Activated gamma-delta T cell (primary cell): ENCODE results near the gene SLC25A24.

ENCODE experiments used
- DNase-seq: peaks from one replicate; lab custom pipeline; 2025; lab: John Stamatoyannopoulos, UW

The SLC25A24 gene

DNA sequence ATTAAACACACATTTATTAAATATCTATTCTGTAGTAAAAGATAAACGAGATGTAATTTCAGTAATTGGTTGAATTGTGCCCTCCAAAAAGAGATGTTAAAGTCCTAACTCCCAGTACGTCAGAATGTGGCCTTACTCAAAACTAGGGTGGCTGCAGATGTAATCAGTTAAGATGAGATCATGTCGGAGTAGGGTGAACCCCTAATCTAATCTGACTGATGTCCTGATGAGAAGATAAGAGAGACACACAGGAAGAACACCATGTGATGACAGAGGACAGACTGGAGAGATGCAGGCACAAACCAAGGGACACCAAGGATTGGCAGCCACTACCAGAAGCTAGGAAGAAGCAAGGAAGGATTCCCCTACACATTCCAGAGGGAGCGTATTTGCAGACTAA lies 104.1 kb downstream of the SLC25A24 start:
- DNase-seq, result no peak

- no peak for DNase-seq
Measured at GRCh38 chr1:108089477-108089876, 110.7 kb downstream of the SLC25A24 start.

DNA sequence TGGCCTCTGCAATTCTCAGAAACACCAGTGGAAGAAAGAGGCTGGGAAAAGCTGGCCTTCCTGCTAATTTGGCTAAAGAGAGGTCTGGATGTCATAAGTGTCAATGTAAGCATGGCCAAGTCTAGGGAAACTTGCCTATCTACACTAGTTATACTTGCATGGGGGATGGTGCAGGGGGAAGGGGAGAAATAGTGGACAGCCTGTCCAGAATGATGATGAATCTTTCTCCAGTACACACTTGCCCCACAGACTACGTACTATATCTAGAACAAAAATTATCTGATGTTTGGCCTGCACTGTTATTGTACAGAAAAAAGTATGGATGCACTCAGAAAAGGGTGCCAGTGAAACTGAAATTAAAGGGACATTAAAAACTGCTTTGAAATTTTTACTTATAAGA lies 114.5 kb downstream of the SLC25A24 start:
- DNase-seq, result no peak

DNA sequence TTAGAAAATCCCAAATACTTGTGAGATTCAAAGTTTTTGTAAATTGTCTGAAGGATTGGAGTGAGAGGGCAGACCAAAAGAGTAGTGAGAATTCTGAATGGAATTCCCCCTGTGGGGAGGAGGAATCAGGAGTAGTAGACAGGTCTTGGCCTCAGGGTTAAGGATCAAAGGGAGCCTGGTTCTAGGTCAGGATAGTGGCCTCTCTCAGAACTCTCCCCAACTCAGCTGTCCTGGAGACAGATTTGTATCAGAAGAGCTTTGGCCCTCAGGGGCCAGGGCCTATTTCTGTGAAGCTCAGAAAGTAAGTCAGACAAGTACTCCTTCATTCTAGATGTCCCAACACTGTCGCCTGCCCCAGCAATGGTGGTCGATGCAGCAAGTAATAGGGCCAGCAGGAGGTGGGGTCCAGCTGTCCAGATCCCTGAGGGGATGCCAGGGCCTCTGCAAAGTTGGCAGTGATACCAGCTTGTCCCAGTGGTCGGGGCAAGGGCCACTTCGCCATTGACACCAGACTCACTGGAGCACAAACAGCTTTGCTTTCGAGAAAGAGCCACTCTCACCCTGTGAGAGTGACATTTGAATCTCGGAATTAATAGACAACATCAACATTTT lies 115.2 kb downstream of the SLC25A24 start:
- no peak for DNase-seq
